T-helper 1 cell treated with Interleukin-12 subunit alpha and Interleukin-12 subunit beta and Interleukin-4 antibody, amounts not matched to agents 30 μg/mL and 1 μg/mL, for 36 hours (primary cell): ENCODE results near the gene FAM234A.

Experiments
- H3K27ac Mint-ChIP-seq: one replicate; pipeline ENCODE4 v1.8.0; 2021; ENCODE audit warnings: mild to moderate bottlenecking, mixed read lengths
- H3K27me3 Mint-ChIP-seq: one replicate; pipeline ENCODE4 v1.8.0; 2021; ENCODE audit warnings: low read depth, mixed read lengths
- H3K36me3 Mint-ChIP-seq: one replicate; pipeline ENCODE4 v1.8.0; 2021; ENCODE audit warnings: low read depth, mixed read lengths
- H3K4me1 Mint-ChIP-seq: one replicate; pipeline ENCODE4 v1.8.0; 2021; ENCODE audit warnings: low read depth, mixed read lengths
- H3K4me3 Mint-ChIP-seq: one replicate; pipeline ENCODE4 v1.8.0; 2021; ENCODE audit warnings: mild to moderate bottlenecking, moderate library complexity, mixed read lengths
- H3K9me3 Mint-ChIP-seq: one replicate; pipeline ENCODE4 v1.8.0; 2021; ENCODE audit warnings: mixed read lengths

Gene FAM234A

DNA sequence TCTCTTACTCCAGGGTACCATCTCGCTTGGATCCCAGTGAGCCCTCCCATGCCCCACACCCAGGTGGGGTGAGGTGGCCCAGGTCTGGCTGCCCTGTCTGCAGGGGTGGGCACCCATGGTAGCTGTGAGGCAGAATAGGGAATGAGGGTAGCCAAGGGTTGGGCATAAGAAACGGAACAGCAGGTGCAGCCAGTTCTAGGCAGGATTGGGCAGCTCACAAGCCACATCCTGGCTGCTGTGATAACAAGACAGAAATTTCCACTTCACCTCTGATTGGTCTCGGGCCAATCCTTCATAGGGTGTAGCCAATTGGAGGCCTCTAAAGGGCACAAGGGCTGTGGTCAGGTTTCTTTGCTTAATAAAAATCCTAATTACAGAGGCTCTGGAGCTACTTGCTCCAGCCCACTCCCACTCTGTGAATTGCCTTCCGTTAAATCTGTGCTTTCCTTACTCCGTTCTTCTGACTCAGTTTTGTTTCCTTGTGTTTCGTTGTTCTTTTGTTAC is 44.3 kb downstream of the FAM234A start:
- no peaks in the 10 kb centered on the region for H3K36me3 Mint-ChIP-seq
- no peak overlapping the region for H3K27ac Mint-ChIP-seq
- H3K4me1 Mint-ChIP-seq: peaks cover 3% of the 10 kb centered on the region
- peaks cover 25% of the 10 kb centered on the region for H3K27me3 Mint-ChIP-seq
- H3K9me3 Mint-ChIP-seq: no peaks in the 10 kb centered on the region
- H3K4me3 Mint-ChIP-seq: no peak overlapping the region

GRCh38 chr16:279531-279930 is 44.9 kb downstream of the FAM234A start:
- Mint-ChIP-seq H3K36me3 (no peaks in the 10 kb centered on the region), H3K4me3 (no peak overlapping the region), H3K9me3 (no peaks in the 10 kb centered on the region), H3K27ac (no peak overlapping the region), H3K4me1 (peaks cover 3% of the 10 kb centered on the region), H3K27me3 (peaks cover 25% of the 10 kb centered on the region)

DNA sequence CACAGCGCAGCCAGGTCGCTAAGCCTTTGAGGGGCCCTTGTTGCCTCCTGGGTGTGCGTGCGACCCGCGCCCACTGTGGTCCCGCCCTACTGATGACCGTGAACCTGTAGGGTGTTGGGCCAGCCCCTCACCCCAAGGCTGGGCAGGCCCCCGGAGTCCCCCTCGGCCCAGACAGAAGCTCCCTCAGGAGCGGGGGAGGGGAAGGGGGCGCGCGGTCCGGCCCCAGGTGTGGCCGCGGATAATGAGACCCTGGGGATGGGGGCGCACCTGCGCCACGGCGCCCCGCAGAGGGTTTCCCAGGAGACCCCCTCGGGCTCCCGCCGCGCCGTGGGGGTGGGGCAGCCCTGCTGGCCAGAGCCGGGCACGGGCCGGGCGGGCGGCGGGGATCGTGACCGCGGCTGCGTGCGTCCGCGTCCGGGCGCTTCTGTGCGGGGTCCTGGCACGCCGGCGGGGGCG is 45.4 kb downstream of the FAM234A start:
- Mint-ChIP-seq H3K27ac (no peak overlapping the region), H3K27me3 (peaks cover 25% of the 10 kb centered on the region), H3K4me3 (no peak overlapping the region), H3K36me3 (no peaks in the 10 kb centered on the region), H3K9me3 (no peaks in the 10 kb centered on the region), H3K4me1 (peaks cover 3% of the 10 kb centered on the region)

- Mint-ChIP-seq H3K27me3 (peaks cover 25% of the 10 kb centered on the region), H3K36me3 (no peaks in the 10 kb centered on the region), H3K9me3 (no peaks in the 10 kb centered on the region), H3K4me1 (peaks cover 3% of the 10 kb centered on the region), H3K27ac (no peak within 1 kb of the TSS), H3K4me3 (no peak within 1 kb of the TSS)
Observed at GRCh38 chr16:280552-280951, 45.9 kb downstream of the FAM234A start, which contains the start of gene ARHGDIG. Gene ARHGDIG (plus strand): TSS chr16:280591. CDS start chr16:280681, 90 bp downstream.

DNA sequence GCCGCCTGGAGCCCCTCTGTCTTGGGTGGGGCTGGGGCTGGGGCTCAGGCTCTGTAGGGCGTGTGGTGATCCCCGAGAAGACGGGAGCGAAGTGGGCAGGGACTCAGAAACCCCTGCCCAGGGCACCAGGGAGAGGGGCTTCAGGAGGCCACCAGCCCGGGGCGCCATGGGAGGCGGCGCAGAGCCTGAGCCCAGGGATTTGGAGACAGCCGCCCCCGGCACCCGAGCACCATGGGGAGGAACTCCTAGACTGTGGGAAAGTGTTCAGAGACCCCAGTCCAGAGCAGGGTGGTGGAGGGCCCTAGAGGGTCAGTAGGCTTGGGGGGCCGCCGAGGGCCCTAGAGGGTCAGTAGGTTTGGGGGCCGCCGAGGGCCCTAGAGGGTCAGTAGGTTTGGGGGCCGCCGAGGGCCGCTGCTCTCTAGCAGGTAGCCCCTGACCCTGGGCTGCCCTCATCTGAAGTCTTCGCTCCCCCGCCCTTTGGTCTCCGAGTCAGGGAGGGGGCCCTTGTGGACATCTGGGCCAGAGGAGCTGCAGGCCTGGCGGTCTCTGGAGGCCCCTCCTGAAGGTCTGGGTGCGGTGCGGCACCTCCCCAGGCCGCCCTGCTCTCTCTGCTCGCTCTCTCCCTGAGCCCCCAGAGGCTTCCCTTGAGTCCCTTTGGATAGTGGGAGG is 46.5 kb downstream of the FAM234A start:
- Mint-ChIP-seq H3K4me3 (no peak overlapping the region), H3K36me3 (no peaks in the 10 kb centered on the region), H3K27ac (no peak overlapping the region), H3K27me3 (peaks cover 24% of the 10 kb centered on the region), H3K4me1 (peaks cover 3% of the 10 kb centered on the region), H3K9me3 (no peaks in the 10 kb centered on the region)

DNA sequence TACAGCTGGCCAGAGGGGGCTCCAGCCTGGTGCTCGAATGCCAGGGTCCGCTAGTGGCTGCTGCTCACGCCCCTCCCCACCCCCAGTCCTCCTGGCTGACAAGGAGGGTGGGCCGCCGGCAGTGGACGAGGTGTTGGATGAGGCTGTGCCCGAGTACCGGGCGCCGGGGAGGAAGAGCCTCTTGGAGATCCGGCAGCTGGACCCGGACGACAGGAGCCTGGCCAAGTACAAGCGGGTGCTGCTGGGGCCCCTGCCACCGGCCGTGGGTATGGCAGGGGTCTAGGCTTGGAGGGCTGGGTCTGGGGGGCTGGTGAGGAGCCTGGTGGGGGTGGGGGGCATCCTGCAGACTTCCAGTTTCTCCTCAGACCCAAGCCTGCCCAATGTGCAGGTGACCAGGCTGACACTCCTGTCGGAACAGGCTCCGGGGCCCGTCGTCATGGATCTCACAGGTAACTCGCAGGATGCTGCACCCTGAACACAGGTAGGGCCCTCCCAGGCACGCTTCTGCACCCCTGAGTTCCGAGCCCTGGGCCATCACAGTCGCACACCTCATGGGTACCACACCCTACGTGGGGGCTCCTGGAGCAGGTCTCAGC is 47.1 kb downstream of the FAM234A start:
- H3K36me3 Mint-ChIP-seq: peaks cover 3% of the 10 kb centered on the region
- peaks cover 3% of the 10 kb centered on the region for H3K4me1 Mint-ChIP-seq
- H3K27me3 Mint-ChIP-seq: peaks cover 17% of the 10 kb centered on the region
- no peak overlapping the region for H3K4me3 Mint-ChIP-seq
- no peak overlapping the region for H3K27ac Mint-ChIP-seq
- H3K9me3 Mint-ChIP-seq: no peaks in the 10 kb centered on the region

- no peaks in the 10 kb centered on the region for H3K9me3 Mint-ChIP-seq
- H3K27ac Mint-ChIP-seq: no peak overlapping the region
- H3K4me1 Mint-ChIP-seq: peaks cover 3% of the 10 kb centered on the region
- H3K27me3 Mint-ChIP-seq: peaks cover 11% of the 10 kb centered on the region
- H3K4me3 Mint-ChIP-seq: no peak overlapping the region
- peaks cover 3% of the 10 kb centered on the region for H3K36me3 Mint-ChIP-seq
Observed at GRCh38 chr16:282491-282890, 47.9 kb downstream of the FAM234A start.

GRCh38 chr16:283033-283805 is 48.6 kb downstream of the FAM234A start, which contains the start of gene PDIA2:
Gene PDIA2 (plus strand): TSS chr16:283164. CDS start chr16:283170, 6 bp downstream.
- H3K4me3 Mint-ChIP-seq: no peak within 1 kb of the TSS
- peaks cover 6% of the 10 kb centered on the region for H3K36me3 Mint-ChIP-seq
- peaks cover 3% of the 10 kb centered on the region for H3K4me1 Mint-ChIP-seq
- H3K27me3 Mint-ChIP-seq: peaks cover 11% of the 10 kb centered on the region
- H3K9me3 Mint-ChIP-seq: no peaks in the 10 kb centered on the region
- H3K27ac Mint-ChIP-seq: no peak within 1 kb of the TSS

DNA sequence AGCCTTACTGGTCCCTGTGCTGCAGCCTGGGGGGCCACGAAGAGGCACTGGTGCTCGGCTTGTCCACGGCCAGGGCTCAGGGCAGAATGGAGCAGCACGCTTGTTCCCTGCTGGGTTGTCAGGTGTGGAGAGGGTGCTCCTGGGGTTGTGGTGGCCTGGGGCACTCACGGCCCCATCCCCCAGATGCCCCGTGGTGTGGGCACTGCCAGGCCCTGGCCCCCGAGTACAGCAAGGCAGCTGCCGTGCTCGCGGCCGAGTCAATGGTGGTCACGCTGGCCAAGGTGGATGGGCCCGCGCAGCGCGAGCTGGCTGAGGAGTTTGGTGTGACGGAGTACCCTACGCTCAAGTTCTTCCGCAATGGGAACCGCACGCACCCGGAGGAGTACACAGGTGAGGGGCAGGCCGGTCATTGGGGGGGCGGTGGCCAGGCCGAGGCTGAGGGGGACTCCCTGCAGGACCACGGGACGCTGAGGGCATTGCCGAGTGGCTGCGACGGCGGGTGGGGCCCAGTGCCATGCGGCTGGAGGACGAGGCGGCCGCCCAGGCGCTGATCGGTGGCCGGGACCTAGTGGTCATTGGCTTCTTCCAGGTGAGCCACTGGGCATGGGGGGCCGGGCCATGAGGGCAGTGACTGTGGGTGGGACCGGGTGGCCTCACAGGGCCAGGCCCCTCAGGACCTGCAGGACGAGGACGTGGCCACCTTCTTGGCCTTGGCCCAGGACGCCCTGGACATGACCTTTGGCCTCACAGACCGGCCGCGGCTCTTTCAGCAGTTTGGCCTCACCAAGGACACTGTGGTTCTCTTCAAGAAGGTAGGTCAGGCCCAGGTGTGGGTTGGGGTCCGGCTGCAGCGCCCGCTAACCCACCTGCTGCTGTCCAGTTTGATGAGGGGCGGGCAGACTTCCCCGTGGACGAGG is 49.8 kb downstream of the FAM234A start:
- Mint-ChIP-seq H3K4me3 (no peak overlapping the region), H3K9me3 (no peaks in the 10 kb centered on the region), H3K36me3 (peaks cover 6% of the 10 kb centered on the region), H3K27ac (no peak overlapping the region), H3K27me3 (no peaks in the 10 kb centered on the region), H3K4me1 (no peaks in the 10 kb centered on the region)

- Mint-ChIP-seq H3K9me3 (no peaks in the 10 kb centered on the region), H3K27me3 (no peaks in the 10 kb centered on the region), H3K4me3 (no peak overlapping the region), H3K4me1 (no peaks in the 10 kb centered on the region), H3K36me3 (peaks cover 6% of the 10 kb centered on the region), H3K27ac (no peak overlapping the region)
Observed at GRCh38 chr16:285146-286055, 50.8 kb downstream of the FAM234A start.

- Mint-ChIP-seq H3K9me3 (no peaks in the 10 kb centered on the region), H3K4me1 (no peaks in the 10 kb centered on the region), H3K27ac (no peak overlapping the region), H3K27me3 (no peaks in the 10 kb centered on the region), H3K36me3 (peaks cover 6% of the 10 kb centered on the region), H3K4me3 (no peak overlapping the region)
Observed at GRCh38 chr16:286491-287297, 52.1 kb downstream of the FAM234A start.

DNA sequence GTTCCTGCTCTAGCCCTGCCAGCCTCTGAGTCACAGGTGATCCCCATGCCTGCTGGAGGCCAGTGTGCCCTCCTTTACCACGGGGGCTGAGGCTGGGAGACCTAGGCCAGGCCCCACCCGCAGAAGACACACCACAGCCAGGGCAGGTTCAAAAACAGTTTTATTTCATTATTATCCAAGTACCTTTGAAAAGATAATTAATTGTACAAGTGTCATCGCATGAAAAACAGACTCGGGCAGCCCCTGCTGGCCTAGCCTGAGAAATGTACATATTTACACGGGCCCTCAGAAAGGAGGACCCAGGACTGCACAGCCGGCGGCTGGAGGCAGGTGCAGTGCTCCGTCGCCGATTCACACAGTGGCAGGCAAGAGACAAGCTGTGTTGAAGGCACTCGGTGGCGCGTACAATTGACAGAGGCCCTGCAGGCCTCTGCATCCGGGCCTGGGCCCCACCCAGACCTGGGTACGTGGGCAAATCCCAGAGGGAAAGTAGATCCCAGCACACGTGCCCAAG is 52.7 kb downstream of the FAM234A start:
- H3K4me3 Mint-ChIP-seq: no peak overlapping the region
- H3K9me3 Mint-ChIP-seq: no peaks in the 10 kb centered on the region
- H3K4me1 Mint-ChIP-seq: no peaks in the 10 kb centered on the region
- H3K36me3 Mint-ChIP-seq: peaks cover 6% of the 10 kb centered on the region
- H3K27ac Mint-ChIP-seq: no peak overlapping the region
- no peaks in the 10 kb centered on the region for H3K27me3 Mint-ChIP-seq
